HL-60/S4 (cell line): Measurements from ENCODE around the gene DIRAS1.

Source experiments
- in situ Hi-C: fragments of 300-500 bp; cut with MboI; formaldehyde crosslinking; loops from 2 replicates; pipeline ENCODE4 v1.14.3; 2022; ENCODE audit warnings: low sequenced_read_pairs

Gene DIRAS1

DNA sequence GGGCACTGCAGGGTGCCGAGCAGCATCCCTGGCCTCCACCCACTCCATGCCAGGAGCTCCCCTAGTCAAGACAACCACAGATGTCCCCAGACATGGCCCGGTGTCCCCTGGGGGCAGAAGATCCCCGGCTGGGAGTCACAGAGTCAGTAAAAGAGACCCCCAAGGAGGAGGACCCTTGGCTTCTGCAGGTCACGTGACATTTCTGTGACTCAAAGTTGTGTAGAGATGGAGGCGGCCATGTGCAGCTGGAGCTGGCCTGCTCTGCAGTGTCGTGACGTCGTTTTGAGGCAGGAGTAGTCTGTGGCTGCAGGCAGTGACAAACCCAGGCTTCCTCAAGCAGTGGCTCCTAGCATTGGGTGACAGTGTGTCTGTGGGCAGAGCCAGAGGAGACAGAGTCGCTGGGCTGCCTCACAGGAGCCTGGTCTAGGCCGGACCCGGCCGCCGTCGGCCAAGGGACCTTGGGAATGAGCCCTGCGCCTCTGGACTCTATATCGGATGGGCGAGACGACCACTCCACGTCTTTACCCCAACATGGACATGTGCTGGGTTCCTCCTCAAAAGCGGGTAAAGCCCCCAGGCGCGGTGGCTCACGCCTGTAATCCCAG, 7.7 kb upstream of the DIRAS1 start:
- in situ Hi-C loops: no loop called here

- in situ Hi-C loops: no loop called here
Observed at GRCh38 chr19:2727640-2727944, 6.4 kb upstream of the DIRAS1 start.

- in situ Hi-C loops: no loop called here
Observed at GRCh38 chr19:2726904-2727639, 5.9 kb upstream of the DIRAS1 start.

DNA sequence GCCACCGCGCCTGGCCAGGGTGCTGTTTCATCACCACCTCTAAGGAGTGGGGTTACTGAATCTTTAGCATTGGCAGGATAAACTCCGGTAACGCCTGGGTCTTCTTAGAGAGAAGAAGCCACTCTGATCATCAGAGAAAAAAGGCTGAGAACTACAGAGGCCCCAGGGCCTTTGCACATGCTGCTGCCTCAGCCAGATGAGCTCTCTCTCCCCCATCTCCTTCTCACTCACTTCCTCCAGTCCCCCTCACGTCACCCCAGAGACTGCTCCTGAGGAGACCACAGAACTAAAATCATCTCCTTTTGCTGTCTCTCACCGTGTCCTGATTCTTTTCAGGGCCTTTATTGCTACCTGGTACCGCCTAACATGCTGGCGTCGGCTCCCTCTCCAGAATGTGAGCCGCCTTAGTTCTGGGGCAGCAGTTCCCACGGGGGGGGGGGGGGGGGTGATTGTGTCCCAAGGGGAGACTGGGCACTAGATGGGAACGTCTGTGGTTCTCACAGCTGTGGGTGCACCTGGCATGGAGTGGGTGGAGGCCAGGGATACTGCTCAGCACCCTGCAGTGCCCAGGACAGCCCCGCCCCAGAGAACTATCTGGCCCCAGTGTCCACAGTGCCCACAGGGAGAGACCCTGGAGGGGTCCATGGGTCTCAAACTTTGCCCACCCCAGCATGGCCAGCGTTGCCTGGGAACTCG, 5.1 kb upstream of the DIRAS1 start:
- in situ Hi-C loops: no loop called here

- in situ Hi-C loops: no loop called here
Observed at GRCh38 chr19:2724148-2724557, 3.0 kb upstream of the DIRAS1 start.

DNA sequence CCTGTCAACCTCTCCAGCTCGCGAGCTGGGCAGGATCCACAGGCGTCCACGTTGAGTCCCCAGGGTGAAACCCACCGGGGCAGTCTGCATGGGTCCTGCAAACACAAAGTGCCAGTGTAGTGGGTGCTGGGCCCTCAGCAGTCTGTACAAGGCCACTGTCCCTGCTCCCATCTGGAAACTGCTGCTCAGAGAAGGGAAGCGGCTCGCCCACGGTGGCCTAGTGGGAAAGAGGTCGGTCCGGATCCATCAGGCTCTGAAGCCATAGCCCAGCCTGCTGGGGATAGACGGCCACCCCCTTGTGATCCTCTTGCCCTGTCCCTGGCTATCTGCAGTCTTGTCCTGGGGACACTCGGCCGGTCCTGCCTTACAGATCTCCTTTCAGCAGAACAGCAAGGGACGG, 2.6 kb upstream of the DIRAS1 start:
- in situ Hi-C loops: no loop called here

DNA sequence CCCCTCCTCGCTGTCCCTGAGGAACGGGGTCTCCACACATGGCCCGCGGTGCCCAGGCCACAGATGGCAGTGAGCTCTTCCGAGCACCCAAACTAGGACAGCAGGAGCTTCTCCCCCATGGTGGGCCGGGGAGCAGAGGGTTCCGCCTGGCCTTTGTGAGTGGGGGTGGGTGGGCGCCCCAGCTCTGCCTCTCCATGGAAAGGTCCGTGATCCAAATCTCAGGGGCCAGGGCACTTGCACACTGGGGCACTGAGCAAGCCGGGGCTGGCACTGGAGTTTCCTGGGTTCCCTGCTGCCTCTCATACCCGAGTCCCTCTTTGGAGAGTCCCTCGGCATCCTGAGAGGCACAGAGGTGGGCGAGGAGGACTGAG, 2.2 kb upstream of the DIRAS1 start:
- in situ Hi-C loops: no loop called here

GRCh38 chr19:2722541-2723344, 1.6 kb upstream of the DIRAS1 start:
- in situ Hi-C loops: no loop called here

- in situ Hi-C loops: no loop called here
Observed at GRCh38 chr19:2721570-2722540, 683 bp upstream of the DIRAS1 start.

DNA sequence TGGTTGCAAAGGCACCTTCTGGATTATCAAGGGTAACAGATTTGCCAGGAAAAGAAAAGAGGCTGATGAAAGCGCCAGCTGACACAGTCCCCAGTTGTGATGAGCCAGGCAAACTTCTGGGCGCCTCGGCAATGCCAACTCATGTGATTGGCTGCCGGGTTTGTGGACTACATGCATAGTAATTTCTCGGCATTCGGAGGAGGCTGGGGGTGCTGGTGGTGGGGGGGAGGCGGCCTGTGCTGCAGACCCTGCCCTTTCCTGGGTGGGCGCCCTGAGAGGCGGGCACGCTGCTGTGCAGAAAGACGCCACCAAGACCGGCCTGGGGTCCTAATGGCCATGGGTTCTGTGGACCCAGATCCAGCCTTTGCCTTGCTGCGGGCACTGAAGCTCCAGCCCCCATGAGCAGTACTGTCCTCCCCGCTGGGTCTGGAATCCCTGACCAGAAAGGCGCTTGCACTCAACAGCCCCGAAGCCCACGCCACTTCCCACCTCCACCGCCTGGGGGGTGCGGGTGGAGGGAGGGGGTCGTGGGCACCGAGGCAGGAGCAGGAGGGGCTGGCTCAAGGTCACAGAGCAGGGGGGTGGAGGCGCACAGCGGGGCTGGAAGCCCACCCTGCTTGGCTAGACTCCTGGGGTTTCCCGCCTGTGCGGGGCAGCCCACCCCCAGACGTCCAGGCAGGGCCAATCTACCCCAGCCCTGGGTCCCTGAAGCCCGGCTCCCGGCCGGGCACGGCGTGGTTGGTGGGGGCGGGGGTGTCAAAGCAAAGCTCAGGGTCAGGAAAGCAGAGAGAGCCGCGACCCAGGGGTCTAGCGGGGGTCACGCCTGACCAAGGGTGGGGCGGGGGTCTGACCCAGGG, 1.0 kb downstream of the DIRAS1 start:
- in situ Hi-C loops: no loop called here

DNA sequence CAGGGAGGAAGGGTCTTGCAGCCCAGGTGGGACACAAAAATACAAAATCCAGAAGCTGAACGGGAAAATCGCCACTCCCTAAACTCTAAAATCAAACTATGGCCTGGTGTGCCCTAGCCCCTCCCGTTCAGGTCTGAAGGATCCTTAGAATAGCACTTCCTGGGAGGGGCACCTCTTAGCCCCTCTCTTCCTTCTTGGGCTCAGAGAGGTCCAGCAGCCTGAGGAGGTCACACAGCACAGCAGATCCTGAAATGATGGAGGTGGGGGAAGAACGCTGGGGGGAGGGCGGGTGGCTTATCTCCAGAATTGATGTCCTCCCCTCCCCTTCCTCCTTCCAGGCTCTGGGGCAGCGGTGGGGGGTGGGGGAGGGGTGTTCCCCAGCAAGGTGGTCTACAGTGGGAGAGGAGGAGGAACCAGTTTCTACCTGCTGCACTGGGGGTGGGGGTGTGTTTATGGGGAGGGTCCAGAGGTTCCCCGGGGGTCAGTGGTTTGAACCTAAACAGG, 1.9 kb downstream of the DIRAS1 start:
- in situ Hi-C loops: no loop called here

DNA sequence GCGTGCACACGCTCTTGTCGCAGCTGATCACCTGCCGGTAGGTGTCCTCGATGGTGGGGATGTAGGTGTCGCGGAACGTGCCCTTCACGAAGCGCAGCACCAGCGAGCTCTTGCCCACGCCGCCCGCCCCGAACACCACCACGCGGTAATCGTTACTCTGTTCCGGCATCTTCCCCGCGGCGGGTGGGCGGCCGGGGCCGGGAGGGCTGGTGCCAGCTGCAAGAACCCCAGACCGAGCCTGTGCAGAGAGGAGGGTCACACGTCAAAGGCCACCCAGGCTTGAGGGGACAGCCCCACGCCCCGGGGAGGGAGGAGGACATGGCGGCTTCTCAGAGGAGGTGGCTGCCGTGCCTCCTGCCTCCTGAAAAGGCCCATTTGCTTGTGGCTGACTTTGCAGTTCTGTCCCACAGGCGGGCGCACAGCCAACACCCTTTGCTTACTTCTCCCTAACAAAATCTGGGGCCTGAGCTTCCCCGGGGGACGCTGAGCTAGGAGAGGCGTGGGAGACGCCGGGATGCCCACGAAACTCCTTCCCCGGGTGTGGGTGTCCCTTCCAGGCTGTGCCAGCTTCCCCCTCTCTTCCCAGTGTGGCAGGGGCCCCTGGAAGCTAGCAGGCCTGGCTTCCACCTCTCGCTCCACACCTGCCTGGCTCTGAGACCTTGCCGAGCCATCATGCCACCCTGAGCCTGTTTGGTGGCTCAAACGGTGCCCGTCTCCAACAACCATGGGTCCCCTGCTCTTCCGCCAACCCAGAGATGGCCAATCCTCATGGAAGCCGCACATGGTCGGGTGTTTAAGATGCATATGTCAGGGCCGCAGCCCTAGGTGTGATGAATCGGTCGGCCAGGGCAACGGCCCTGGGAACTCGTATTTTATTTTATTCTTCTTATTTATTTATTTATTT, 3.3 kb downstream of the DIRAS1 start:
- in situ Hi-C loops: no loop called here

DNA sequence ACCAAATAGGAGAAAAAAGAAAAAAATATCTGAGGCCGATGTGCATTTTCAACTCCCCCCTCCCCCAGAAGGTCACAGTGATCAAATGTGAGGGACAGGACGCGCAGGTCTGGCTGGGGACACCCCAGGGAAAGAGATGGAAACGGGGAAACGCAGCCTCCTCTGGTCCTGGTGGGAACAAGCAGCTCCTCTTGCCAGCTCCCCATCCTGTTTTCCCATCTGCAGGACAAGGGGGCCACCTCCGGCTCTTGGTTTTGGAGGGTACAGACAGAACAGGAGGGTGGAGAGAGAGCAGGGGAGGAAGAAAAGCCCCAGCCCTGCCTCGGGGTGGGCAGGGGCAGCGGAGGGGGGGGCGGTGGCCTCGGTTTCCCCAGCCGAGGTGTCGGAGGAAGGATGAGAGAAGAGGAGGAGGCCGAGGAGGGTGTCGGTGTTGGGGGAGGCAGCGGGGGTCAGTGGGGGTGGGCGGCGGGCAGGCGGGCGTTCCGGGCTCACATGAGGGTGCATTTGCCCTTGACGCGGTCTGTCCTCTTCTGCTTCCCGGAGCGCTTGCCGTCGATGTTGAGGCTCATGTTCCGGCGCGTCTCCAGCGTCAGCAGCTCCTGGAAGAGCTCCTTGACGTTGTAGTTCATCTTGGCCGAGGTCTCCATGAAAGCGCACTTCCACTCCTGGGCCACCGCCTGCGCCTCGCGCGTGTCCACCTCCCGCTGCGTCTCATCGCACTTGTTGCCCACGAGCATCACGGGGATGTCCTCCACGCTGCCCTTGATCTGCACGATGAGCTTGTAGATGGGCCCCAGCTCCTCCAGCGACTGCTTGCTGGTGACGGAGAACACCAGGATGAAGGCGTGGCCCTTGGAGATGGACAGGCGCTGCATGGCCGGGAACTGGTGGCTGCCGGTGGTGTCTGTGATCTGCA, 4.2 kb downstream of the DIRAS1 start:
- in situ Hi-C loops: no loop called here

- in situ Hi-C loops: no loop called here
Observed at GRCh38 chr19:2716275-2716650, 4.9 kb downstream of the DIRAS1 start.

DNA sequence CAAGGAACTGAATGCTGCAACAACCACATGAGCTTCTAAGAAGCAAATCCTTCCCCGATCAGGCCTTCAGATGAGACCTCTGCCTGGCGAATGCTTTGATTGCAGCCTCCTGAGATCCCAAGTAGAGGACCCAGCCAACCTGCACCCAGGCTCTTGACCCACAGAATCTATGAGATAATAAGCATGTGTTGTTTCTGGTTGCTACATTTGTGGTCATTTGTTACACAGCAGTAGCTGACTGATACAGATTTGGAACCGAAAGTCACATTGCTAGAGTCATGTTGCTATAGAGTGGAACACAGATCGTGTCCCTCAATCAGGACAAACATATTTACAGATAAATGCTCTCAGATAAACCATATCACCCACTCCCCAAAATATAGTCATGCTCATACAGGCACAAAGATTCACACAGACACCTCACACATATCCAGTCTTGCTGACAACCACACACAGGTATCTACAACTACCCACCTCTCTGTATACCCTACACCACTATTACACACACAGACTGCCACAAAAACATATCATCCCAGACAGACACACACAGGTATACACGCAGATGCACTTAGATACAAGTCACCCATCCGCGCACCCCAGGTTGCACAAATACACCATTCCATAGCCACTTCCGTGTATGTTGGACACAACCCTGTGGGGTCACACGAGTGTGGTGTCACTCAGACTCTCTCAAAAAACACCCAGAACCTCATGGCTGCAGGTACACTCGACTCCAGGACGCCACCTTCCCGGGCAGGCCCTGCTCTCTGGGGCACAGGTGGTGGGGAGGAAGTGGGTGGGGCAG, 5.5 kb downstream of the DIRAS1 start:
- in situ Hi-C loops: no loop called here

DNA sequence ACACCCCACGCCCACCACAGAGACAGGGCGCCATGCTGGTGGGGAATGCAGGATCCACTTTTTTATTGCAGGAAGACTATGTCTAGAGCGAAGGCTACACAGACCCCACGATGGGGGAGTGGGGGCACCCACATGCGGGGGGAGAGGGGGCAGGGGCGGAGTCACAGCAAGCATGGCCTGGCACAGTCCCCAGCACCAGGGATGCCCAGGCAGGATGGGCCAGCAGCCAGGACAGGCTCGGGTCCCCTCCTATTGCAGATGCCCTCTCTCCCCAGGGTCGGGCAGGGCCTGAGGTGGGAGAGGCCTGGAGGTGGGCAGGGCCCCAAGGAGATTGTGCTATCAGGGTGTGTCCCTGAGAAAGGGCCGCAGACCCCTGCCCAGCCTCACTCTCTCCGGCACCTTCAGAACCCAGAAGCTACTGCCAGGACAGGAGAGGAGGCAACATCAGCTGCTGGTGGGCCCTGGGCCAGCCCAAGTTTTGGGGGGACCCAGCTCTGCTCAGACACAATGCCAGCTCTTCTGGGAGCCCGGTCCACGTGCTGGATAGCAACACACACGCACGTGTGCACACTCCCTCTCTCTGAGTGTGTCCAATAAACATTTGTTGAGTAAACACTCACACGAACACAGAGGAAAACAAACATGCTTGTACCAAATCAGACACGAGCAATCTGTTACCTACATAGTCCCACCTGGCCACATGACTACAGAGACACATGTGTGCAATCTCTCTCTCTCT, 6.5 kb downstream of the DIRAS1 start:
- in situ Hi-C loops: no loop called here
